MCF 10A (cell line): ENCODE measurements around the gene HPSE2. TPM values are rescaled to one million over a fixed set of nuclear protein-coding genes. Genes with fewer than 3 reads are reported as not detected.

ENCODE experiments used
- BruUV-seq: library from RNA; stranded (reverse); fragments of 400-500 nt; replicated peaks from 2 replicates; lab custom pipeline; 2021; lab: Mats Ljungman, UMichigan
- CTCF ChIA-PET: fragments of 300-600 bp; sonication (Branson Sonifier 250); formaldehyde crosslinking; extraction: SDS; loops from one replicate; lab custom pipeline; 2021; ENCODE audit warnings: antibody characterized with exemption, inconsistent platforms; lab: Yijun Ruan, JAX
- POLR2A ChIA-PET: fragments of 300-600, 350-650 bp; sonication (Branson Sonifier 250); formaldehyde crosslinking; extraction: SDS; loops from one replicate; lab custom pipeline; 2020; ENCODE audit warnings: antibody characterized with exemption, inconsistent platforms; lab: Yijun Ruan, JAX
- DNase-seq: peaks from one replicate; pipeline ENCODE4 v3.0.0-alpha.2; 2018; ENCODE audit not compliant: unreplicated experiment
- H3K27ac Mint-ChIP-seq: one replicate; pipeline ENCODE4 v1.8.0; 2022; ENCODE audit warnings: mild to moderate bottlenecking, low read depth, mixed read lengths; ENCODE audit not compliant: unreplicated experiment
- H3K27me3 Mint-ChIP-seq: one replicate; pipeline ENCODE4 v1.8.0; 2022; ENCODE audit warnings: mixed read lengths; ENCODE audit not compliant: insufficient read depth, unreplicated experiment
- H3K36me3 Mint-ChIP-seq: one replicate; pipeline ENCODE4 v1.8.0; 2022; ENCODE audit warnings: mild to moderate bottlenecking, moderate library complexity, mixed read lengths; ENCODE audit not compliant: insufficient read depth, unreplicated experiment
- H3K4me1 Mint-ChIP-seq: one replicate; pipeline ENCODE4 v1.8.0; 2022; ENCODE audit warnings: mixed read lengths; ENCODE audit not compliant: insufficient read depth, unreplicated experiment
- H3K4me3 Mint-ChIP-seq: one replicate; pipeline ENCODE4 v1.8.0; 2022; ENCODE audit warnings: mild to moderate bottlenecking, moderate library complexity, mixed read lengths; ENCODE audit not compliant: unreplicated experiment
- H3K9me3 Mint-ChIP-seq: one replicate; pipeline ENCODE4 v1.8.0; 2022; ENCODE audit warnings: mixed read lengths; ENCODE audit not compliant: unreplicated experiment
- CTCF ChIP-seq: fragments of 200-600 bp; IDR thresholded peaks from one replicate; pipeline ENCODE4 v1.8.0; 2022; ENCODE audit warnings: antibody characterized with exemption, mild to moderate bottlenecking; ENCODE audit not compliant: unreplicated experiment
- intact Hi-C: fragments of 100-400 bp; cut with micrococcal nuclease; formaldehyde crosslinking; loops from 2 replicates; pipeline ENCODE4 v1.14.1; 2022
- total RNA-seq: library from RNA; stranded (reverse); gene quantifications from 2 replicates; pipeline ENCODE4 v1.2.3, GENCODE V29; 2022

The HPSE2 gene
- total RNA-seq, 1 experiment from 2014 or later = not detected

DNA sequence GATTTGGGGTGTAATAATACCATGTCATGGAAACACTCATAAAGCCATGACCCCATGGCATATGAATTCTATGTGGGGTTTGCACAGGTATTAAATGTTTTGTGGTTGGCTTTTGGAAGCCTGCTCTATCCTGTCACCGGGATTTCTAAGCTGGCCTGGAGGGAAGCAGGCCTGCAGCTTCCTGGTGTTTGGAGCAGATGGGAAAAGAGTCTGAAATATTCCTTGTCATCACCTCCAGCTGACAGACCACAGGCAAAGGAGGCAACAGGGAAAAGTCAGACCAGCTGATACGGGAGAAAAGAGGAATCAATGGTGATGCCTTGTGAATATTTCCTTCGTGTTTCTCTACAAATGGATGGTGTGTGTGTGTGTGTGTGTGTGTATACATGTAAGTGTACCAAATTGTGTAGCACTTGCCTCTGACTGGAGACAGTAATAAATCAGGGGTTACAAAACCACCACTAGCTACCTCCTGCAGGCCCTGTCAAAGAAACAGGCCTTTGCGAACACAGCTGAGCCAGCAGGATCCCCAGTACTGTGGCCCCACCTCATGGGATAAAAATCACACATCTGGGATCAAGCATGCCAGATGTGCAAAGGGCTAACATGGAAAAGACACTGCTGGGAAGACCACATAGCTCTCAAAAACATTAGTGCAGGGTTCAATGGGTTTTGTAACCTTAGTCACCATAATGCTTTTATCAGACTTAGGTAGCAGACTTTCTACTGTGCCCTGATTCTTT is 668.1 kb downstream of the HPSE2 start:
- H3K4me1 Mint-ChIP-seq = no peaks in the 10 kb centered on the region
- no peak overlapping the region for H3K27ac Mint-ChIP-seq
- H3K27me3 Mint-ChIP-seq = peaks cover 7% of the 10 kb centered on the region
- H3K36me3 Mint-ChIP-seq = no peaks in the 10 kb centered on the region
- TF ChIP-seq CTCF = no peak
- BruUV-seq = no TSS peak
- H3K9me3 Mint-ChIP-seq = no peaks in the 10 kb centered on the region
- ChIA-PET POLR2A (interaction anchor here (1.2 kb wide), 1 partner anchor 11 kb away, joined by 3 read pairs; no protein-coding TSS in a partner anchor), CTCF (interaction anchor here (0.6 kb wide), 1 partner anchor 82 kb away, joined by 3 read pairs; no protein-coding TSS in a partner anchor)
- DNase-seq = no peak
- intact Hi-C loops = no loop called here
- no peak overlapping the region for H3K4me3 Mint-ChIP-seq

DNA sequence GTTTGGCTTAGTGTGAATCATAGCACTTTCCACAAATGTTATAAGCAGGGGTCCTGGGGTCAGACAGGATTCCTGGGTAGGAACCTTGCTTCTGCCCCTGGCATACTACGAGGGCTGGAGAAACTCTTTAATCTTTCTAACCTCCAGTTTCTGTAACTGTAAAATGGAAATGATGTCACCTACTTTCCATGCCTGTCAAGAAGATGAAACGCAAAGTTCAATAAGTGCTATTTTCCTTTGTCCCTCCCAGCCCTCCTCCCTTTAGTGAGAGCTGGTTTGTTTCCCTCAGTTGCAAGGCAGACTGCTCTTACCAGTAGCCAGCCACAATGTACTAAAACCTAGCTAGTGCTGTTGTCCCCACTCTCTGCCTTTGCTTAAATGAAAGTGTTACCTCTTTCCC is 671.8 kb downstream of the HPSE2 start:
- H3K4me3 Mint-ChIP-seq = no peak overlapping the region
- no TSS peak for BruUV-seq
- ChIA-PET CTCF (interaction anchor here (0.9 kb wide), 1 partner anchor 674 kb away, joined by 3 read pairs; no protein-coding TSS in a partner anchor), POLR2A (no interaction called here)
- no peak for DNase-seq
- no peaks in the 10 kb centered on the region for H3K27me3 Mint-ChIP-seq
- intact Hi-C loops = no loop called here
- H3K4me1 Mint-ChIP-seq = no peaks in the 10 kb centered on the region
- no peak for TF ChIP-seq CTCF
- no peaks in the 10 kb centered on the region for H3K36me3 Mint-ChIP-seq
- H3K27ac Mint-ChIP-seq = no peak overlapping the region
- no peaks in the 10 kb centered on the region for H3K9me3 Mint-ChIP-seq

GRCh38 chr10:98560565-98560964 is 675.1 kb downstream of the HPSE2 start:
- Mint-ChIP-seq H3K4me3 (no peak overlapping the region), H3K4me1 (no peaks in the 10 kb centered on the region), H3K27me3 (no peaks in the 10 kb centered on the region), H3K27ac (no peak overlapping the region), H3K9me3 (no peaks in the 10 kb centered on the region), H3K36me3 (no peaks in the 10 kb centered on the region)
- intact Hi-C loops = no loop called here
- no peak for TF ChIP-seq CTCF
- DNase-seq = no peak
- POLR2A ChIA-PET = no interaction called here
- BruUV-seq = no TSS peak
- CTCF ChIA-PET = no interaction called here

- Mint-ChIP-seq H3K27ac (no peak overlapping the region), H3K4me1 (no peaks in the 10 kb centered on the region), H3K36me3 (no peaks in the 10 kb centered on the region), H3K27me3 (peaks cover 17% of the 10 kb centered on the region), H3K4me3 (no peak overlapping the region), H3K9me3 (no peaks in the 10 kb centered on the region)
- no peak for TF ChIP-seq CTCF
- BruUV-seq = no TSS peak
- DNase-seq = no peak
- CTCF ChIA-PET = no interaction called here
- POLR2A ChIA-PET = no interaction called here
- intact Hi-C loops = no loop called here
Observed at GRCh38 chr10:98556061-98556460, 679.6 kb downstream of the HPSE2 start.
